Measurements from ENCODE around the gene RESP18. TPM values are rescaled to one million over a fixed set of nuclear protein-coding genes. Genes with fewer than 3 reads are reported as not detected.

RESP18 gene
- total RNA-seq, 1 donor from 2014 or later = not detected

DNA sequence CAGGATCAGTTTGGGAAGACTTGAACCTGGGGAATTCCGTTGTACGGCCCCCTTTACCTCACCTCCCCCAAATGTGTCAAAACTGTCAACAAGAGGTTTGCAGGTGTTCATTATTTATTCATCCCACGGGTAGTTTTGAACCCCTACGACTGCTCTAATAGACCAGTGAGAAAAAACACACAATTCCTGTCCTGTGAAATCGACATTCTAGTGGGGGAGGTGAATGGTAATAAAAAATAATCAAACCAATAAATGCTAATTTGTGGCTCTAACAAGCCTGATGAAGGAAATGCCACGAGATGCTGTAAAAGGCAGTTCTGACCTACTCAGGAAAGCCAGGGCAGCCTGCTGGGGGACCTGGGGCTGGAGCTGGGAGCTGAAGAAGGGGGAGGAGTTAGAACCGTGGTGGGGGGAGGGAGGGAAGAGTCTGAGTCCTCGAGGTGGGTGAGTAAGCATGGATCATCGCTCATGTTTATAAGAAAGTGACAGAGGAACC, 53.8 kb downstream of the RESP18 start:
- Mint-ChIP-seq H3K4me1 (peaks cover 40% of the 10 kb centered on the region), H3K4me3 (peak overlapping the region; percentile 85), H3K27ac (peak overlapping the region; percentile 95), H3K27me3 (ENCODE audit: low read depth) (no peaks in the 10 kb centered on the region), H3K9me3 (no peaks in the 10 kb centered on the region), H3K36me3 (peaks cover 8% of the 10 kb centered on the region)
- TF ChIP-seq, protein P1, sequence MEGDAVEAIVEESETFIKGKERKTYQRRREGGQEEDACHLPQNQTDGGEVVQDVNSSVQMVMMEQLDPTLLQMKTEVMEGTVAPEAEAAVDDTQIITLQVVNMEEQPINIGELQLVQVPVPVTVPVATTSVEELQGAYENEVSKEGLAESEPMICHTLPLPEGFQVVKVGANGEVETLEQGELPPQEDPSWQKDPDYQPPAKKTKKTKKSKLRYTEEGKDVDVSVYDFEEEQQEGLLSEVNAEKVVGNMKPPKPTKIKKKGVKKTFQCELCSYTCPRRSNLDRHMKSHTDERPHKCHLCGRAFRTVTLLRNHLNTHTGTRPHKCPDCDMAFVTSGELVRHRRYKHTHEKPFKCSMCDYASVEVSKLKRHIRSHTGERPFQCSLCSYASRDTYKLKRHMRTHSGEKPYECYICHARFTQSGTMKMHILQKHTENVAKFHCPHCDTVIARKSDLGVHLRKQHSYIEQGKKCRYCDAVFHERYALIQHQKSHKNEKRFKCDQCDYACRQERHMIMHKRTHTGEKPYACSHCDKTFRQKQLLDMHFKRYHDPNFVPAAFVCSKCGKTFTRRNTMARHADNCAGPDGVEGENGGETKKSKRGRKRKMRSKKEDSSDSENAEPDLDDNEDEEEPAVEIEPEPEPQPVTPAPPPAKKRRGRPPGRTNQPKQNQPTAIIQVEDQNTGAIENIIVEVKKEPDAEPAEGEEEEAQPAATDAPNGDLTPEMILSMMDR (IDR thresholded peaks at IDR 0.05; ENCODE audit: unreplicated experiment) = no peak
- DNase-seq (ENCODE audit: low spot score in 2 of 2, unreplicated experiment in 2 of 2) = no peak

GRCh38 chr2:219277703-219278654, 54.6 kb downstream of the RESP18 start:
- Mint-ChIP-seq H3K36me3 (peaks cover 3% of the 10 kb centered on the region), H3K27me3 (ENCODE audit: low read depth) (no peaks in the 10 kb centered on the region), H3K4me1 (peaks cover 42% of the 10 kb centered on the region), H3K27ac (peak overlapping the region; percentile 95), H3K9me3 (no peaks in the 10 kb centered on the region), H3K4me3 (peak overlapping the region; percentile 85)
- TF ChIP-seq, protein P1 (IDR thresholded peaks at IDR 0.05; ENCODE audit: unreplicated experiment) = peak; percentile 93
- DNase-seq (ENCODE audit: low spot score in 2 of 2, unreplicated experiment in 2 of 2) = peak; percentile 63 to 92

Small RNA genes lying within 50 kb of the gene (microRNA-seq; reads per million reads assigned to microRNA genes)
- gene MIR153-1 = not detected

Other genes starting within 250 kb of the RESP18 start
- 11.0 to 11.7 TPM (median 11.5 TPM) in 3 replicates for gene NHEJ1, start 171.9 kb downstream of the RESP18 start, total RNA-seq
- gene SLC23A3, start 162.7 kb downstream of the RESP18 start, total RNA-seq = 1.6 to 2.6 TPM (median 1.7 TPM) in 3 replicates
- gene CNPPD1, start 155.8 kb downstream of the RESP18 start, total RNA-seq = 24.4 to 28.2 TPM (median 27.5 TPM) in 3 replicates
- 70.0 to 75.2 TPM (median 74.2 TPM) in 3 replicates for gene RETREG2, start 154.5 kb downstream of the RESP18 start, total RNA-seq
- 27.4 to 29.2 TPM (median 27.8 TPM) in 3 replicates for gene ZFAND2B, start 126.0 kb downstream of the RESP18 start, total RNA-seq
- 24.6 to 29.4 TPM (median 28.1 TPM) in 3 replicates for gene ABCB6, start 113.8 kb downstream of the RESP18 start, total RNA-seq
- gene ATG9A, start 103.1 kb downstream of the RESP18 start, total RNA-seq = 39.3 to 40.8 TPM (median 40.6 TPM) in 3 replicates
- 58.3 to 65.3 TPM (median 59.6 TPM) in 3 replicates for gene ANKZF1, start 102.9 kb downstream of the RESP18 start, total RNA-seq
- gene GLB1L, start 87.3 kb downstream of the RESP18 start, total RNA-seq = 9.6 to 11.6 TPM (median 9.9 TPM) in 3 replicates
- 28.0 to 31.2 TPM (median 29.0 TPM) in 3 replicates for gene STK16, start 87.3 kb downstream of the RESP18 start, total RNA-seq
- not detected in 3 replicates for gene TUBA4B, start 79.5 kb downstream of the RESP18 start, total RNA-seq
- gene TUBA4A, start 78.8 kb downstream of the RESP18 start, total RNA-seq = 0.47 to 1.1 TPM (median 0.63 TPM) in 3 replicates
- gene DNAJB2, start 53.4 kb downstream of the RESP18 start, total RNA-seq = 39.7 to 47.8 TPM (median 43.4 TPM) in 3 replicates
- 0.33 to 0.50 TPM (median 0.38 TPM) in 3 replicates for gene PTPRN, start 23.3 kb downstream of the RESP18 start, total RNA-seq
- 73.2 to 85.1 TPM (median 77.1 TPM) in 3 replicates for gene DNPEP, start 55.2 kb upstream of the RESP18 start, total RNA-seq
- 33.0 to 38.5 TPM (median 37.0 TPM) in 3 replicates for gene DES, start 85.6 kb upstream of the RESP18 start, total RNA-seq
- gene SPEG, start 102.1 kb upstream of the RESP18 start, total RNA-seq = 95.4 to 97.7 TPM (median 97.7 TPM) in 3 replicates
- 34.5 to 37.3 TPM (median 36.0 TPM) in 3 replicates for gene GMPPA, start 166.1 kb upstream of the RESP18 start, total RNA-seq
- 0.98 to 1.4 TPM (median 1.1 TPM) in 3 replicates for gene ASIC4, start 181.7 kb upstream of the RESP18 start, total RNA-seq
- gene CHPF, start 211.1 kb upstream of the RESP18 start, total RNA-seq = 78.1 to 81.0 TPM (median 78.5 TPM) in 3 replicates
- gene TMEM198, start 211.3 kb upstream of the RESP18 start, total RNA-seq = 3.6 to 4.0 TPM (median 3.7 TPM) in 3 replicates
- gene OBSL1, start 238.8 kb upstream of the RESP18 start, total RNA-seq = 307 to 319 TPM (median 316 TPM) in 3 replicates
- gene INHA, start 239.6 kb upstream of the RESP18 start, total RNA-seq = 3.0 to 3.7 TPM (median 3.6 TPM) in 3 replicates